ENCODE data around the gene GNAS.

GNAS gene

DNA sequence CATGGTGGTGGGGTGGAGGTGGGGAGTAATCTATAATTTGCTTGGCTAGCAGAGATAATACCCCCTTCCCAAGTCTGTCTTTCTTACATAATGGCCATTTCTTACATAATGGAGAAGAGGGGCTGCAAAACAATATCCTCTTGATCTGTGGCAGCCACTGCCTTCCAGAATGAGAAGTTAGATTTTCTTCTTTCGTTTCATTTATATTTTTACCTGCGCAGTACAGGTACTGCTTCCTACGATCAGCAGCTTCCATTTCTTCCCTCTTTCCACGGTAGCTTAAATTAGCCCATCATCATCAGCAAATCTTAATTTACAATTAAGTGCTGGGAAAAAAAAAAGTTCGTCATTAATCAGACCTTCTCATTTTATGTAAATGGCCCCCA, 30.2 kb downstream of the GNAS start:
- DNase-seq, result no peak

DNA sequence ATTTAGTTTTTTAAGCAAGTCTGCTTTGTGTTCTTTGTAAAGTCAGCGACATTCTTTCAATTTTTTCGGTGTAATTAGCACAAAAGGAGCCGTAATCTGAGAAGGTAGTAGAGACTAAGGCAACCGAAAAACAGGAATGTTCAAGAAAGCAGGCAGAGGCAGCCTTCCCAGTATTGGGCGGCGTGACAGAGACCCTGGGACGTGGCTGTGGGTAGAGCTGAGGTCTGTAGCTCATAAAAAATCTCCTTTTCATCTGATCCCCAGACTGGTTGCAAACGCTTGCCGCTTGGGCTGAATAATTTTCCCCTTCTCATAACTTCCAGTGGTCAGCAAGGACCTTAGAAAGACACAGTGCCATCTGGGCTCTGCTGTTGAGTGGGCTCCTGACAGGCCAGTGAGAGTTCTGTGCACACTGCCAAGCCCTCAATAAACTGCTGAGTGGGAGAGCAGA, 30.8 kb downstream of the GNAS start:
- no peak for DNase-seq

DNA sequence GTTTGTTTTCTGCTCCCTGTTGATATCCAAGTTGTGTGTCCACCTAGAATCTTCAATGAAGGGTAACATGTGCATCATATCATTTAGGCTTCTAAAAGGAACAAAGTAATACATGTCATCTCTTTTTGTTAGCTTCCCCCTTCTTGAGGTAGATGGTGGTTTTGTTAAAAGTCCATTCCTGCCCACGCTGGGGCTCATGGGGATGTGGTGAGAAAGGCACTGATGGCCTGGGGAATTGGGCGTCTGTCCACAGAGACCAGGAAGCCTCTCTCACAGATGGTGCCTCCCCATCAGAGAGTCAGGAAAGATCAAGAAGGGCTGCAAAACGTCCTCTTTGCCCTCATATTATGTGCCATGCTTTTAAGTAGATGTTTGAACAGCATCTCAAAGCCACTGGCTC, 32.5 kb downstream of the GNAS start:
- DNase-seq, result no peak

DNA sequence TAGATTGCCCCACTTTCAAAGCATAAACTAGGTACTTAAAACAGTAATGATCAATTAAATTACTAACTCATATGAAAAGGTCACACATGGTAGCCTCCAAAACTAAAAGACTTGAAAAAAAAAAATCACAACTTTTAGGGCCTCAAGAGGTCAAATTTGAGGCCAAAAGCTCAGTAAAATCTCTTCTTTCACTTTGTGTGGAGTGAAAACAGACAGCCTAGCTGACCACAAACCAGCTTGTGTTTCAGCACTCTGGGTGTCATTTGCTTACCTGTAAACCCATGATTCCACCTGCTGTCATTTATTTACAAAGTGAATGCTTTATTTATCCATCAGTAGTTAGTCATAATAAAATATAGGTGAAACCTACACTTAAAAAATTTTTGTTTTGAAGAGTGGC, 34.0 kb downstream of the GNAS start:
- DNase-seq, result no peak

DNA sequence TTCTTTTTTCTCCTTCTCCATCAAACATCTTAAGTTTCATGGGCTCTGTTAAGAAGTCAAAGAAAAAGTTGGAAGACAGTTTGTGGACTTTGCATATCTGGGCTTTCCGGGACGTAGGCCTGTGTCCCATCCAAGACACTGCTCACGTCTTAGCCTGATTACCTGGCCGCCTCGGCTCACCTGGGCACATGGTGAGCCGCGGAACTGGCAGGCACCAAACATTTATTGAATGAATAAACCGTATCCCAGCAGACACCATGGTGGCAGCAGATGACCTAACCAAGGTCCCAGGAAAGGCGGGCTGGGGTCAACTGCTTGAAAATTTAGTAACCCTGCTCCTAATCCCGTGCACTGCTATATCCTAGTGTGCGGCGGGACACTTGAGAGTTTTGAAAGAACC, 35.6 kb downstream of the GNAS start:
- DNase-seq, result no peak

DNA sequence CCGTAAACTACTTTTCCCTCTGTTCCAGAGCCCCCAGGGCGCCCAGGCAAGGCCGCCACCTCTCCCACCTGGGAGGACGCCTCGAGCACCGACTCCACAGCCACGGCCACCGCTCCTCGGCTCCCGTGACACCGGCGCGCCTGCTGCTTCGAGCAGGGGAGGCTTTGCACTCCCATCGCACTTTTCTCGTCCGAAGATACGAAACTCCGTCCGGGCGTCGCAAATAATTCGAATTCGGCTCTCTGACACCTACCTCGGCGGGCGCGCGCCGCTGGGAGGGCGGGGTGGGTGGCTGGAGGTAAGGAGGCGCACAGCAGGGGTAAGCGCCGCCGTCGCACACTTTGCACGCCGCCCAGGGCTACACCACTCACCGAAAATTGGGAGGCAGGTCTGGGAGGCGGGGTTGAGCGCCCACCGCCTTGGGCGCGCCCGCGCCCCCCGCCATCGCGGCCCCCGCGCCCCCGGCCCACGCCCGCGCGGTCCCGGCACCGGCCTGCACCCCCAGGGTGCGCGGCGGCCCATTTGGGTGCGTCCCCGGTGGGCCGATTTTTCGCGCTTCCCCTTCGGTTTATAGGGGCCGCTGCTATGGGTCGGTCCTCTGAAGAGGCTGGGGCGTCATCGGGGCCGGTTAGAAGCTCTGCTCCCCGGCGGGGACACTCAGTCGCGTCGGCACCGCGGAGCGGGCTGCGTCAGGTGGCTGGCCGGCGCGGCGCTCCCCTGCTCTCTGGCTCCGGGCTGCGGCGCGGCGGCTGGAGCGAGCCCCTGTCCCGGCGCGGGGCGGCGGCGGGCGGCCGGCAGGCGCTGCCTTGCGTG, 36.2 kb downstream of the GNAS start:
- DNase-seq, result peak; percentile 88

DNA sequence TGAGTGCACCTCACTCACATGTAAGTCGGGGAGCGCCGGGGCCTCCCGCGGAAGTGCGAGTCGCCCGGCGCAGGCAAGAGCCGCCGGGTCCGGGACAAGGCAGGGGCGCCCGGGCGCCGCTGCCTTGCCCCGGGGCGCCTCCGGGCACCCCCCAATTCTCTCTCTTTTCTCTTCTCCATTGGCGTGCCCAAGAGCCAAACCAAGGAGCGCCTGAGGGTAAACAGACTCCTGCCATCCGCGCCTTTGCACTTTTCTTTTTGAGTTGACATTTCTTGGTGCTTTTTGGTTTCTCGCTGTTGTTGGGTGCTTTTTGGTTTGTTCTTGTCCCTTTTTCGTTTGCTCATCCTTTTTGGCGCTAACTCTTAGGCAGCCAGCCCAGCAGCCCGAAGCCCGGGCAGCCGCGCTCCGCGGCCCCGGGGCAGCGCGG, 36.8 kb downstream of the GNAS start:
- no peak for DNase-seq

DNA sequence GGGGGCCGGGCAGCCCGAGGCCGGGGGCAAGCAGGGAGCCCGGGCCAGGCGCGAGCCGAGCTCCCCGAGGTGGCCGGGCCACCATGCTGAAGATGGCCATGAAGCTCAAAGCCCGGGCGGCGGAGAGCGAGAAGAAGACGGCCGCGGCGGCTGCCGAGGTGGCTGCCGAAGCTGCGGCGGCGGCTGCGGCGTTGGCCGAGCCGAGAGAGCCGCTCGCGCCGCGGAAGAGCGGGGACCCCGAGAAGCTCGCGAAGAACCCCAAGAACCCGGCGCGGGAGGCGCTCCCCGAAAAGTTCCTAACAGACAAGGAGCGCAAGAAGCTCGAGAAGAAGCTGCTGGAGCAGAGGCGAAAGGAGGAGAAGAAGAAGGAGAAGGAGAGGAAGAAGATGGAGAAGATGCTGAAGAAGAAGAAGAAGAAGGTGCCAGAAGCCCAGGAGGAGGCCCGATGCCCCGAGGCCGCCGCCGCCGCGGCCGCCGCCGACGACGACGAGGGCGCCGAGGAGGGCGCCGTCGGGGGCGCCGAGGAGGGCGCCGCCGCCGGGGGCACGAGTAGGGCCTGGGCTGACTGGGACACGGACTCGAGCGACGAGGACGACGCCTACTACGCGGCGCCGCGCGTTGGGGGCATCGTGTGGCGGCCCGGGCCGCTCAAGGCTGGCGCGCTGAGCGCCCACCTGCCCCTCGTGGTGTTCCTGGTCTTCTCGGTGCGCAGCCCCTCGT, 37.4 kb downstream of the GNAS start:
- DNase-seq, result peak in 1 of 2 donors; percentile 39

DNA sequence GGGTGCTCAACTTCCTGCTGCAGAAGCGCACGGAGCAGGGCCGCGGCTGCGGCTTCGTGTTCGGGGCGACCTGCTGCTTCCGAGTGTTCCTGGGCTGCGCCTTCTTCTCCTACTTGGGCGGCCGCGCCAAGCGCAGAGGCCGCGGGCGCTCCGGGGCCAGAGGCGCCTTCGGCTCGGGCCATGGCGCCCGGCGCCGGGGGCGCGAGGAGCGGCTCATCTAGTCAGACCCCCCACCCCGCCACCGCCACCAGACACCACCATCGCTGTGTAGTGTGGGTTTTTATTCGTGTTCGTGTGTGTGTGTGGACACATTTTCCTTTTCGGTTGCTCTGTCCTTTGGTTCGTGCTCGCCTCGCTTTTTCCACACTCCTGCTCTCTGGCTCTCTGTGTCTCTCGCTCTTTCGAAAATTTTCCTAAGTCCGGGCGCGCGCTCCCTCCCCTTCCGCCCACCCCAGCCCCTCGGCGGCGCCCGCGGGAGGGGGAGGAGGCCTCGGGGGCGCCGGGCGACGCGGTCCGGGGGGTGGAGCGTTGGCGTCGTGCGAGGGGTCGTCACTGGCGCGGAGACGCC, 38.1 kb downstream of the GNAS start:
- DNase-seq, result peak; percentile 76 to 80

DNA sequence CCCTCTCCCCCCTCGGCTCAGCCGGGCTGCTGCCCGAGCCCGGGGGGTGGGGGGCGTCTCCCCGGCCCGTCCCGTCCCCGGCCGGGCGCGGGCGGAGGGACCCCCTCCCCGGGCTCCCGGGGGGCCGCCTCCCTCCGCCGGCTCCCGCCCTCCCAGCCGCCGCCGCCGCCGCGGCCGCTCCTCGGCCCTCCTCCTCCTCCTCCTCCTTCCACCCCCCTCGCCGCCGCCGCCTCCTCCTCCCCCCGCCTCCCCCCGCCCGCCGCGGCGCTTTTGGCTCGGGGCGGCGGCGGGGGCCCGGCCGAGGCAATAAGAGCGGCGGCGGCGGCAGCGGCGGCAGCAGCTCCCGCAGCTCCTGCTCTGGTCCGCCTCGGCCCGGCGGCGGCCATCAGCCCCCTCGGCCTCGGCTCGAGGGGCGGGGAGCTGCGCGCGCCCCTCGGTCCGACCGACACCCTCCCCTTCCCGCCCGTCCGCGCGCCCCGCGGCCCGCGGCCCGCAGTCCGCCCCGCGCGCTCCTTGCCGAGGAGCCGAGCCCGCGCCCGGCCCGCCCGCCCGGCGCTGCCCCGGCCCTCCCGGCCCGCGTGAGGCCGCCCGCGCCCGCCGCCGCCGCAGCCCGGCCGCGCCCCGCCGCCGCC, 38.7 kb downstream of the GNAS start:
- DNase-seq, result peak; percentile 83 to 86

DNA sequence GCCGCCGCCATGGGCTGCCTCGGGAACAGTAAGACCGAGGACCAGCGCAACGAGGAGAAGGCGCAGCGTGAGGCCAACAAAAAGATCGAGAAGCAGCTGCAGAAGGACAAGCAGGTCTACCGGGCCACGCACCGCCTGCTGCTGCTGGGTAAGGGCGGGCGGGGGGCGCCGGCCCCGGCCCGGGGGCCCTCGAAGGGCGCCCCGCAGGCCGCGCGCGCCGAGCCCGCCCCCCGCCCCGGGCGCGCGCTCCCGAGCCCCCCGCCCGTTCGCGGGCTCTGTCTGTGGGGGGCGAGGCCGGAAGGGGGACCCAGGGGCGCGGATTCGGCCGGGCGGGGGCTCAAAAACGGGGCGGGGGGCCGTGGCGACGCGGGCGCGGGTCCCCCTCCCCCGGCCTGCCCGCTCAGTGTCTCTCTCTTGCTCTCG, 39.2 kb downstream of the GNAS start:
- peak in 1 of 2 donors; percentile 38 for DNase-seq

DNA sequence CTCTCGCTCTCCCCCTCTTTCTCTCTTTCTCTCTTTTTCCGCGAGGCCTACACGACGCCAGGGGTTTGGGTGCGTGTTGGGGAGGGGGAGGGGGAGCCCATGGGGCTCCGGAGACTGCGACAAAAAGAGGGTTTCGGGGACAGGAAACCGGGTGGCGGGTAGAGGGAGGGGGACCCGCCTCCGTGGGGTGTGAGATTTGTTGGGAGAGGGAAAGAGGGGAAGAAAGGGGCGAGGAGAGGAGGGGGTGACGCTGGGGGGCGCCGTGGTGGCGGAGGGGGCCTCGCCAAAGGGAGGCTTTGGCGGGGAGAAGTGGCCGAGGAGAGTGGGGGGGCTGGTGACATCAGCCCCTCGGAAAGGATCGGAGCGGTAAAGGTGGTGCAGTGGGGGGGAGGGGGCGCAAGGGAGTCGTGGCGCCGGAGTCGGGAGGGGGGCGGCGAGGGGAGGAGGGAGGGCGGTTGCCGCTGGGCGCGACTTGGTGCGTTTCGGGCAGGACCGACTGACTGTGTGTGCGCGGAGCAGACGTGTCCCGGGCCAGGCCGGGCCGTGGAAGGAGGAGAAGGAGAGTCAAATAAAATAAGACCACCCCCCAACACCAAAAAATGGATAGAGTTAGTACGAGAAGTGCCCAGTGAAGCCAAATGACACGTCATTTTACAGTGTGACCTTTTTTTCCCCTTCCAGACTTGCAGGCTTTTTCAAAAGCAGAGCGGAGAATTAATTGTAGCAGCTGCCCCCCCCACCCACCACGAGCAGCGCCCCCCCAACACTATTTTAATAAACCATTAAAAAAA, 39.8 kb downstream of the GNAS start:
- DNase-seq, result peak; percentile 82 to 84

DNA sequence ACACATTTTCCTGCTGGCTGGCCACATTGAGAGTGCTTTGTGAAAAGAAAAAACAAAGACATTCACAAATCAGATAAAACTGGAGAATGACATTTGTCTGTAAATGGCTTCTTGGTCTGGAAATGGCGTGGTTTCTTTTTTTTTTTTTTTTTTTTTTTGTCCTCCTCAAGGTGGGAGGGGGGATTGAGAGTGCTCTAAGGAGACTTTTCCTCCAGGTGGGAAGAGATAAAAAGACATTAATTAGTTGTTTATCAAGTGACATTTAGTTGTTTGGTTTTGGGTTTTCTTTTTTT, 40.4 kb downstream of the GNAS start:
- no peak for DNase-seq

DNA sequence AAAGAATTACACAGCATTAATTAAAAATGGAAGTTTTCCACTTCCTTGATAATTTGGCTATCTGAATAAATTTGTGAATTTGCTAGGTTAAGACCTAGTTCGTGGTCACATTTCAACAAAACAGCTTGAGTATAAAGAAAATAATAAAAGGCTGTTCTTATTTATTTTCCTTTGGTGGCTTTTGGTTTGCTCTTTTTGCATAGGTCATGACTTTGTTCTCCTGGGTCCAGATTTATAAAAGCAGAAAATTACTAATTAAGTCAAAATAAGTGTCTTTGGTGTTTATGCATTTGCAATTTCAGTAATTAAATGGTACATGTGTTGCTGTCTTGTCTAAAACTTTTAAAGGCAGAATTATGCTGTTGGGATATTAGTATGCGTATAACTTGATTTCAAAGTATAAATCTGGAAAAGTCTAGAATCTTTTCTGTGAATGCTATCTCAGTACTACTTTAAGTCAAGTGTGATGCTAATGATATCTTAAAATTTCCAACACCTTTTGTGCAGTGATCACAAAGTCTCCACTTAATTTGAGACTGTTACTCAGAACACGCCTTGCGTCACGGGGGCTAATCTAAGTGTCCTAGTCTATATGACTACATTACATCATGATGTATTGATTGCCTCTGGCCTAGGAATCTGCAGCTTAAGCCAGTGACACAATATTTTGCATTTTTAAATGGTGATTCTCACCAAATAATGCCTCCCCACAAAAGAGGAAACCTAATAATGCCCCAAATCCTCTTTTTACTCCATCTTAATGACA, 41.0 kb downstream of the GNAS start:
- DNase-seq, result peak in 1 of 2 donors; percentile 33

DNA sequence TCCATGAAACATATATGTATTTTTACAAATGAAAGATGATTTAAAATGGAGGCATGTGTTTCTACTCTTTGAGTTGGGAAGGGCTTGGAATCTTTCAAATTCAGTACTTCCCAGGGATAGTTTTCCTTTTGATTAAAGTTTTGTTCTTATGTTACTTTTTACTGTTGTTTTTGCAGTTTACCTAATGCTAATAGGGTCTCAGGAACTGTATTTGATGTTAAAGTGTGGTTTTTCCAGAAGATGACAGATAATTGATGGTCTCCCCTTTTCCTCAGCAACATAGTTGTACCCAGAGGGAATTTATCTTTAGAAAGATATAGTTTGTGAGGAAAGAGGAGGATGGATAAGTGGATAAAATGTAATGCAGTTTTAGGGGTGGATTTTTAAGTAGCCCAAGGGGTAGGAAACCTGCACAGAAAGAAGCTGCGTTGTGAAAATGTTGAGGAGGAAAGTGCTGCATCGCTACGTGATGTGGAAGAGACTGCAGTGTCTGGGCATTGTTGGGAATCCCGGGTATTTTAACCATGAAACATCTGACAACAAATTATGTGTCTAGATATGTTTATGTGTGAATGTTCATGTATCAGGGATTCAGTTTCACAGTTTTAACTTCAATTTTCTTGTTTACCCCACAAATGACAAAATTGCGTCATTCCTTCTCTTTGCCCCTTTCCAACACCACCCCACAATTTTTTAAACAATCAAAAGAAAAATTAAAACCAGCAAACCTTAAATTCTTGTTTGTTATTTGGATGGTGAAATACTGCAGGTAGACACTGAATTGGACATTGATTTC, 42.3 kb downstream of the GNAS start:
- peak in 1 of 2 donors; percentile 11 for DNase-seq

DNA sequence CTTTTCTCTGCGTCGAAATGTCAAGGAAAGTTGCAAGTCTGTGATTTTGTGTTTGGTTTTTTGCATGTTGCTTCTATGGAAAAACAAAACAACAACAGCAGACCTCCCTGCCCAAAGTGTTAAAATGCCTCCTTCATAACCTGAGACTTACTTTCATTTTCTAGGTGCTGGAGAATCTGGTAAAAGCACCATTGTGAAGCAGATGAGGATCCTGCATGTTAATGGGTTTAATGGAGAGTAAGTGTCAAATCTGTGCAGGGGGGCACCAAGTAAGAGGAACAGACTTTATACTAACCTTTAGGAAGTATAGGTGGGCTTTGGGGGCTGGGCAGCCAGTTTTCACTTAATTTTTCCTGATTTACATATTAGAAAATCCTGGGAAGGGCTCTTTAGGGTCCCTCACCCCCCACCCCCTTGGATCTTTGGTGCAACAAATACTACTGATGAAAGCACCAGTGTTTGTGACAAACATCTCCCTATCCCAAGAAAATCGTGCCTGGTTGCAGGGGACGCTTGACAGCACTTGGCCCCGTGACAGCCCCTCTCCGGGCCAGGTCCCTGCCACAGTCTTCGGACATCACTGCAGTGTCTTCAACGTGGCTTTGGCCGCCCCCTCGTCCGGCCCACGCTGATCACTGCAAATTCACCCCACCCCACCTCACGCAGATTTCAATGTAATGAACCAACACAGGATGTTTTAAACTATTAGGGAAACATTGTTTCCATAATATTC, 43.1 kb downstream of the GNAS start:
- DNase-seq, result peak in 1 of 2 donors; percentile 33

DNA sequence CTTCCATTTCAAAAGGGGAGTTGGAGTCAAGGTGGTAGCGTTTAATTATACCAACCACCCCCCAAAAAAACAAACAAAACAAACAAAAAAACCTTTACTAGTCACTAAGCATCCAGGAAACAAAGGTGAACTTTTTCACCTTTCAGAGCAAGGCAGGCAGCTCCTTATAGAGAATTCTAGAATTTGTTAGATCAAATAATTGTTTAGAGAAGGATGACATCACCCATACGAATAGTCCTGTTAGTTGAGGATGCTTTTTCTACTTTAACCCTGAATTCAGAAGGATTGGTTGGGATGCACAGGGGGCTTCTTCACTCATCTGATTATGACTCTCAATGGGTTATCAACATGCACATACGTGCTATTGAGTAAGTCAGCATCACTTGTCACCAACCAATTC, 44.3 kb downstream of the GNAS start:
- DNase-seq, result no peak

DNA sequence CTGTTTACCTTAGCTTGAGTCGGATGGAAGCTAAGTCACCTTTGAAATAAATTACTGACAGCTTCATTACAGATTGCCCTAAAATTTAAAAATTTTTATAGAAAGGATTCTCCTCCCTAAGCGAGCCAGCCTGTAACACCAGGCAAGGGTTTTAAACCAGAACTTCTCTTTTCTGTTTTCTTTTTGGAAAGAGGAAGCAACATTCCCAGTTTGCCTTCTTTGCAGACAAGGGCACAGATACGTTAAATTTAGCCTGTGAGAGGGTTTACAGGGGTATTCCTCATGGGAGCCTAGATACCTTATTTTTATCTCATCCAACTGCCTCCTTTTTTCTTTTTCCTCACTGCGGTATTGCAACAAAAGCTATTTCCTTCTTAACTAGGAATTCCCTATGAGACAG, 45.0 kb downstream of the GNAS start:
- DNase-seq, result no peak

DNA sequence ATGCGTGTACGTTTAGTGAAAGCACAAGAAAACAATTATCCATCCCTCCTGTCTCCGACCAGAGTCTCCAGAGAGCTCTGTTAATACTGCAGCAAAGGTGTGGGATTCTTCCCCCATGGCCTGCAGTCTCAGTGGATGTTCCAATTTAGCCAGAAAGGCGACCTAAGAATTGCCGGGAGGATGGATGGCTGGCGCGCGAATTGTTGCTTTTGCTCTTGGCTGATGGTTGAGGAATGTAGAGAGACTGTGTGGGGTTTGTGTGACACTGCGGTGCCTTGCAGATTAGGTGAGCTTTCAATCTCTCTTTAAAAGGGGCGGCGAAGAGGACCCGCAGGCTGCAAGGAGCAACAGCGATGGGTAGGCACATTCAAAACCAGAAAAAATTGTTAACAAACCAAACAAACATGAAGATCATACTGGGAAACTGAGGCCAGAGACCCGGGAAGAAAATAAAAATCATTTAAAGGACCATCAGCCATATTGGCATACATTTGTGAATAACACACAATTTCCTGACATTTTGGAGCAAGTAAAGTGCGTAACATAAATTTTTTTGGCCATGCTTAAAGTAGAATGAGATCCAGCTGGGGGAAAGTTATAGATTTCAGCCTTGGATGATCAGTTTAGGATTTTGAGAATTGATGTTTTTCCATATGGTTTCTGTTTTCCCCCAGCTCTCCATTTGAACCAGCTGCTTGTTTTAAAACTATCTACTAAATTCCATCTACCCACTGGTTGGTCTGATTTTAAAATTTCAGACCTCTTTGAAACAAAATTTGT, 46.3 kb downstream of the GNAS start:
- peak in 1 of 2 donors; percentile 6 for DNase-seq

DNA sequence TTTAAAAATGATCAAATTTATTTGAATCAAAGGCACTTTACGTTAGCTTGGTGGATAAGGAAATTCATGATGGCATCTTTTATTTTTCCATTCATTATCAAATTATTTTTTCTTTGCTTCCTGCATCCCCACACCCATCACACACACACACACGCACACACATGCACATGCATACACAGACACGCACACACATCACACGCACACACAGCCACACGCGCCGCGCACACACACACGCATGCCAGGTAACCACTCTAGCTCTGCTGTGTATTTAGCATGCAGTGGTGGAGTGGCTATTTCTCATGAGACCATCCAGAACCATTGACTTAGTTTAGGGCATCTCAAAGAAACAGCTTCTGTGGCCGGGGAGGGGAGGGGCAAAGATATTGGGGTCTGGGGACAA, 47.0 kb downstream of the GNAS start:
- DNase-seq, result peak in 1 of 2 donors; percentile 24

Measured in CD4-positive, alpha-beta T cell treated with Interleukin-1 beta for 1 hour (primary cell).